ENCODE data around the gene DNAH11. TPM values are rescaled to one million over a fixed set of nuclear protein-coding genes. Genes with fewer than 3 reads are reported as not detected.

The DNAH11 gene
- total and polyA plus RNA-seq, 2 of the 4 experiments (the other 2 are of a cell fraction) = not detected

GRCh38 chr7:21819048-21819447 is 276.2 kb downstream of the DNAH11 start:
- Histone ChIP-seq H3K9me3 (ENCODE audit: control insufficient read depth, insufficient read depth, low read length) (no peaks in the 10 kb centered on the region), H3K4me1 (ENCODE audit: control insufficient read depth, insufficient read depth, low read length) (no peaks in the 10 kb centered on the region), H4K20me1 (ENCODE audit: insufficient read depth, low read length) (no peaks in the 10 kb centered on the region), H3K27me3 (ENCODE audit: control insufficient read depth, insufficient read depth, low read length) (no peaks in the 10 kb centered on the region), H3K56ac (ENCODE audit: extremely low read depth, insufficient read depth, low read length) (no peak overlapping the region), H2BK120ac (ENCODE audit: low read depth, low read length) (no peak overlapping the region), H2BK5ac (ENCODE audit: low read depth, low read length, poor library complexity, severe bottlenecking) (no peak overlapping the region), H3K23ac (ENCODE audit: low read depth, low read length) (no peak overlapping the region), H3K9ac (ENCODE audit: low read depth, low read length) (no peak overlapping the region), H4K5ac (ENCODE audit: low read depth, low read length) (no peak overlapping the region), H3K4ac (ENCODE audit: low read depth, low read length) (no peak overlapping the region), H4K8ac (ENCODE audit: low read depth in 2 of 2, low read length in 2 of 2) (no peak overlapping the region), H3K27ac (ENCODE audit: insufficient read depth, low read length) (no peak overlapping the region), H2BK20ac (ENCODE audit: low read depth, low read length) (no peak overlapping the region), H2AK5ac (ENCODE audit: low read depth, low read length) (no peak overlapping the region), H2AK9ac (replicated peaks; ENCODE audit: low read depth, low read length, poor library complexity) (no peak overlapping the region), H4K91ac (ENCODE audit: insufficient read depth, low read depth, low read length) (no peak overlapping the region), H2BK15ac (ENCODE audit: low read depth, low read length) (no peak overlapping the region), H3K36me3 (ENCODE audit: control insufficient read depth, insufficient read depth, low read length) (no peaks in the 10 kb centered on the region), H3K9me1 (ENCODE audit: insufficient read depth, low read length) (no peaks in the 10 kb centered on the region), H3K4me3 (ENCODE audit: insufficient read depth, low read depth, low read length) (no peak overlapping the region), H3K18ac (ENCODE audit: low read depth, low read length) (no peak overlapping the region), H3K4me2 (ENCODE audit: low read depth, low read length) (no peak overlapping the region), H3K14ac (replicated peaks; ENCODE audit: low read depth, low read length) (no peak overlapping the region), H3K79me1 (ENCODE audit: low read depth in 1 of 2, low read length in 2 of 2) (no peaks in the 10 kb centered on the region), H2AFZ (replicated peaks; ENCODE audit: low read length, poor library complexity) (no peak overlapping the region)
- dilution Hi-C loops (cut with HindIII; ENCODE audit: low sequenced_read_pairs, unreplicated experiment) = no loop called here
- DNase-seq = no peak
- no peak for ATAC-seq (ENCODE audit: low read depth)
- intact Hi-C loops (cut with micrococcal nuclease) = no loop called here
- TF ChIP-seq FOS (IDR thresholded peaks at IDR 0.05; ENCODE audit: low read depth, low read length) (no peak), CHD1 (IDR thresholded peaks at IDR 0.05; ENCODE audit: low read depth, low read length) (no peak), RFX5 (IDR thresholded peaks at IDR 0.05; ENCODE audit: low read depth, low read length) (no peak), MAFK (IDR thresholded peaks at IDR 0.05; ENCODE audit: low read depth, low read length) (no peak), BHLHE40 (IDR thresholded peaks at IDR 0.05; ENCODE audit: low read depth, low read length) (no peak), CEBPB (IDR thresholded peaks at IDR 0.05; ENCODE audit: low read depth, low read length) (no peak), CTCF (conservative IDR thresholded peaks at IDR 0.05; ENCODE audit: low read depth, low read length) (no peak)
- ChIA-PET POLR2A (ENCODE audit: unreplicated experiment) (no interaction called here), CTCF (interaction anchor here (0.6 kb wide), 1 partner anchor 584 kb away, joined by 4 read pairs; no protein-coding TSS in a partner anchor)
- in situ Hi-C loops (cut with MboI; ENCODE audit: low sequenced_read_pairs) = no loop called here
- WGBS, 2 experiments (ENCODE audit: extremely low coverage in 2 of 2, insufficient read length in 1 of 2) = 60% methylated on average over 1 of the region's 3 CpGs; no CpG with 5 or more reads in 1 of the 2 experiments
- BruUV-seq (replicated peaks) = no TSS peak

Measured in IMR-90 (cell line).